Measurements from ENCODE around the gene KCNJ6.
"Not testable (repeated sequence)": the region's sequence is repeated elsewhere in the genome, so short reads cannot be mapped to it uniquely, and the experiment has no call there.

KCNJ6 gene

GRCh38 chr21:37667380-37667779, 248.9 kb downstream of the KCNJ6 start:
- DNase-seq (ENCODE audit: low read depth in 2 of 2) = no peak
- TF ChIP-seq, protein P1, sequence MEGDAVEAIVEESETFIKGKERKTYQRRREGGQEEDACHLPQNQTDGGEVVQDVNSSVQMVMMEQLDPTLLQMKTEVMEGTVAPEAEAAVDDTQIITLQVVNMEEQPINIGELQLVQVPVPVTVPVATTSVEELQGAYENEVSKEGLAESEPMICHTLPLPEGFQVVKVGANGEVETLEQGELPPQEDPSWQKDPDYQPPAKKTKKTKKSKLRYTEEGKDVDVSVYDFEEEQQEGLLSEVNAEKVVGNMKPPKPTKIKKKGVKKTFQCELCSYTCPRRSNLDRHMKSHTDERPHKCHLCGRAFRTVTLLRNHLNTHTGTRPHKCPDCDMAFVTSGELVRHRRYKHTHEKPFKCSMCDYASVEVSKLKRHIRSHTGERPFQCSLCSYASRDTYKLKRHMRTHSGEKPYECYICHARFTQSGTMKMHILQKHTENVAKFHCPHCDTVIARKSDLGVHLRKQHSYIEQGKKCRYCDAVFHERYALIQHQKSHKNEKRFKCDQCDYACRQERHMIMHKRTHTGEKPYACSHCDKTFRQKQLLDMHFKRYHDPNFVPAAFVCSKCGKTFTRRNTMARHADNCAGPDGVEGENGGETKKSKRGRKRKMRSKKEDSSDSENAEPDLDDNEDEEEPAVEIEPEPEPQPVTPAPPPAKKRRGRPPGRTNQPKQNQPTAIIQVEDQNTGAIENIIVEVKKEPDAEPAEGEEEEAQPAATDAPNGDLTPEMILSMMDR (IDR thresholded peaks at IDR 0.05; ENCODE audit: low read depth, low read length) = no peak
- no peak overlapping the region for H3K4me3 ChIP-seq (replicated peaks in 1 of 2; ENCODE audit: low read depth in 2 of 2, low read length in 2 of 2)

- TF ChIP-seq, protein P1 (IDR thresholded peaks at IDR 0.05; ENCODE audit: low read depth, low read length) = no peak
- peak; percentile 57 to 87 for DNase-seq (ENCODE audit: low read depth in 2 of 2)
- no peak overlapping the region for H3K4me3 ChIP-seq (replicated peaks in 1 of 2; ENCODE audit: low read depth in 2 of 2, low read length in 2 of 2)
Observed at GRCh38 chr21:37665230-37666024, 250.8 kb downstream of the KCNJ6 start.

- not testable (repeated sequence) for DNase-seq (ENCODE audit: low read depth in 2 of 2)
Observed at GRCh38 chr21:37662227-37662626, 254.0 kb downstream of the KCNJ6 start.

DNA sequence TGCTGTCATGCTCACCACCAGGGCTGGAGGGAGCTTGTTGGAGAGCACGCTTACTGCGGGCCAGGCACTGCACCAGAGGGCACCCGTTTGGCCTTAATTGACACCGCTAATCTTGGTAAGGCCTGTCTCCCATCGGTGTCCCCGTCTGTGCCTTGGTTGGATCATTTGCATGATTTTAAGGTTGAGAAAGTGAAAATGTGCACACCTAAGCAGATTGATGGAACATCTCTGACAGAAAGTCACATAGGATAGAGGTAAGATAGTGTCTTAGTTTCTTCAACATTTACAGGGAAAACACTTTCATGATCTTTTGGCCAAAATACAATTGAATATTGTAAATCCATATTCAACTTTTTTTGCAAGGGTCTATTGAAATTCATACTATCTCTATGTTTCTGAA, 255.5 kb downstream of the KCNJ6 start:
- no peak overlapping the region for H3K4me3 ChIP-seq (replicated peaks in 1 of 2; ENCODE audit: low read depth in 2 of 2, low read length in 2 of 2)
- TF ChIP-seq, protein P1 (IDR thresholded peaks at IDR 0.05; ENCODE audit: low read depth, low read length) = no peak
- no peak for DNase-seq (ENCODE audit: low read depth in 2 of 2)

More at GRCh38 chr21:37662227-37662626, 254.0 kb downstream of the KCNJ6 start:
- not testable (repeated sequence) for H3K4me3 ChIP-seq (replicated peaks in 1 of 2; ENCODE audit: low read depth in 2 of 2, low read length in 2 of 2)

GRCh38 chr21:37659874-37660273, 256.4 kb downstream of the KCNJ6 start:
- TF ChIP-seq, protein P1 (IDR thresholded peaks at IDR 0.05; ENCODE audit: low read depth, low read length) = no peak
- no peak overlapping the region for H3K4me3 ChIP-seq (replicated peaks in 1 of 2; ENCODE audit: low read depth in 2 of 2, low read length in 2 of 2)
- DNase-seq (ENCODE audit: low read depth in 2 of 2) = no peak

DNA sequence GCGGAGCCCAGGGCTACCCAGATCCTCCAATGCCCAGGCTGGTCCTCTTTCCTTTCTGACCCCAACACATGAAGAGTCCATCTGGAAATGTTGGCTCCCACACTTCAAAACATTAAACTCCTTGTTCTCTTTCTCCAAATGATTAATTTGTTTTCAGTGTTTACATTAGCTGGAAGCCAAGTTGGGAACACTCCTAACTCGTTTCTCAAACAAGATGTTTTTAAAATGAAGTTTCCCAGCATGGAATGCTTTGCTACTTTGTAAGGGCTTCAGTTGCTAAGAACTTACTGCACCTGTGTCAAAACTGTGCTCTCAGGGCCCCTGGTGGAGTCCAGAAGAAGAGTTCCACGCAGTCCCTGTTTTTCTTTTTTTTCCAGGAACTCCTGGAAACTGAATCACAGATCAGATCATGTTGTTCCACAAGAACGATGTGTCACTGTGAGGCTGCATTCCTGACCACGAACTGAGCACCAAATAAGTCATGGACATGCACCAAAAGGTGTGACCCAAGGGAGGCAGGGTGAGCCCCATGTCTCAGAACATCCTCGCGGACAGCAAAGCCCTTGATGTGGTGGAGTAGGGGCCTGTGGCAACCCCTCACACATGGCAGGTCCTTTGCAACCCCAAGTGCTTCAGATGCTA, 257.3 kb downstream of the KCNJ6 start:
- peak; percentile 67 to 95 for DNase-seq (ENCODE audit: low read depth in 2 of 2)
- TF ChIP-seq, protein P1 (IDR thresholded peaks at IDR 0.05; ENCODE audit: low read depth, low read length) = peak; percentile 59
- no peak overlapping the region for H3K4me3 ChIP-seq (replicated peaks in 1 of 2; ENCODE audit: low read depth in 2 of 2, low read length in 2 of 2)

- DNase-seq (ENCODE audit: low read depth in 2 of 2) = peak in 1 of 2 donors; percentile 18
- TF ChIP-seq, protein P1 (IDR thresholded peaks at IDR 0.05; ENCODE audit: low read depth, low read length) = no peak
- no peak overlapping the region for H3K4me3 ChIP-seq (replicated peaks in 1 of 2; ENCODE audit: low read depth in 2 of 2, low read length in 2 of 2)
Observed at GRCh38 chr21:37658121-37658816, 258.0 kb downstream of the KCNJ6 start.

Measured in cardiac fibroblast (primary cell).